Mucosa of rectum (tissue), 2 donors: ENCODE results near the gene UHRF2.

ENCODE experiments used
- H3K27ac ChIP-seq, 2 donors: one replicate each; pipeline ENCODE4 v1.7.0; 2013; ENCODE audit warnings: inconsistent platforms in 2 of 2, low read depth in 2 of 2, low read length in 2 of 2
- H3K27me3 ChIP-seq, 2 donors: one replicate each; pipeline ENCODE4 v1.7.0; 2013; ENCODE audit warnings: low read length in 2 of 2; ENCODE audit not compliant: control insufficient read depth in 2 of 2, insufficient read depth in 2 of 2
- H3K36me3 ChIP-seq, 2 donors: one replicate each; pipeline ENCODE4 v1.7.0; 2013; ENCODE audit warnings: low read length in 2 of 2; ENCODE audit not compliant: control insufficient read depth in 2 of 2, insufficient read depth in 2 of 2
- H3K4me1 ChIP-seq, 2 donors: one replicate each; pipeline ENCODE4 v1.7.0; 2013; ENCODE audit warnings: low read length in 2 of 2, mild to moderate bottlenecking in 1 of 2; ENCODE audit not compliant: control insufficient read depth in 2 of 2, insufficient read depth in 2 of 2
- H3K4me3 ChIP-seq, 2 donors: one replicate each; pipeline ENCODE4 v1.7.0; 2013; ENCODE audit warnings: low read length in 2 of 2
- H3K9ac ChIP-seq, 2 donors: one replicate each; pipeline ENCODE4 v1.7.0; 2013; ENCODE audit warnings: low read length in 2 of 2, low read depth in 1 of 2, mild to moderate bottlenecking in 1 of 2
- H3K9me3 ChIP-seq, 2 donors: one replicate each; pipeline ENCODE4 v1.7.0; 2013; ENCODE audit warnings: low read length in 2 of 2; ENCODE audit not compliant: control insufficient read depth in 2 of 2
- donor health status: healthy.
- donor health status: Normal muscosa, but diverticular disease.

Gene UHRF2

GRCh38 chr9:6479959-6480358 is 67.0 kb downstream of the UHRF2 start:
- Histone ChIP-seq H3K9ac (no peak overlapping the region), H3K4me3 (no peak overlapping the region), H3K27ac (no peak overlapping the region), H3K36me3 (peaks cover 17 to 23% of the 10 kb centered on the region in 2 donors), H3K27me3 (no peaks in the 10 kb centered on the region), H3K9me3 (no peaks in the 10 kb centered on the region), H3K4me1 (peaks cover 0 to 4% of the 10 kb centered on the region in 2 donors)

- no peaks in the 10 kb centered on the region for H3K27me3 ChIP-seq
- H3K9me3 ChIP-seq, result no peaks in the 10 kb centered on the region
- H3K9ac ChIP-seq, result no peak overlapping the region
- peaks cover 17 to 18% of the 10 kb centered on the region in 2 donors for H3K36me3 ChIP-seq
- H3K27ac ChIP-seq, result no peak overlapping the region
- peaks cover 0 to 4% of the 10 kb centered on the region in 2 donors for H3K4me1 ChIP-seq
- no peak overlapping the region for H3K4me3 ChIP-seq
These were observed 71.2 kb downstream of the UHRF2 start for GRCh38 chr9:6484210-6484609.

GRCh38 chr9:6488395-6488794 is 75.4 kb downstream of the UHRF2 start:
- H3K9ac ChIP-seq, result no peak overlapping the region
- H3K4me1 ChIP-seq, result no peaks in the 10 kb centered on the region
- H3K9me3 ChIP-seq, result no peaks in the 10 kb centered on the region
- peaks cover 5 to 12% of the 10 kb centered on the region in 2 donors for H3K36me3 ChIP-seq
- no peak overlapping the region for H3K4me3 ChIP-seq
- no peak overlapping the region for H3K27ac ChIP-seq
- H3K27me3 ChIP-seq, result no peaks in the 10 kb centered on the region

GRCh38 chr9:6489099-6489498 is 76.1 kb downstream of the UHRF2 start:
- H3K27ac ChIP-seq, result no peak overlapping the region
- peaks cover 5 to 12% of the 10 kb centered on the region in 2 donors for H3K36me3 ChIP-seq
- no peak overlapping the region for H3K4me3 ChIP-seq
- H3K27me3 ChIP-seq, result no peaks in the 10 kb centered on the region
- H3K9ac ChIP-seq, result no peak overlapping the region
- H3K4me1 ChIP-seq, result no peaks in the 10 kb centered on the region
- no peaks in the 10 kb centered on the region for H3K9me3 ChIP-seq

GRCh38 chr9:6490863-6491262 is 77.9 kb downstream of the UHRF2 start:
- H3K4me3 ChIP-seq, result no peak overlapping the region
- no peaks in the 10 kb centered on the region for H3K27me3 ChIP-seq
- H3K27ac ChIP-seq, result no peak overlapping the region
- H3K36me3 ChIP-seq, result peaks cover 7 to 9% of the 10 kb centered on the region in 2 donors
- no peaks in the 10 kb centered on the region for H3K4me1 ChIP-seq
- H3K9ac ChIP-seq, result no peak overlapping the region
- no peaks in the 10 kb centered on the region for H3K9me3 ChIP-seq

GRCh38 chr9:6495466-6495865 is 82.5 kb downstream of the UHRF2 start:
- Histone ChIP-seq H3K9ac (no peak overlapping the region), H3K27ac (no peak overlapping the region), H3K36me3 (peaks cover 26 to 31% of the 10 kb centered on the region in 2 donors), H3K4me1 (no peaks in the 10 kb centered on the region), H3K27me3 (no peaks in the 10 kb centered on the region), H3K9me3 (no peaks in the 10 kb centered on the region), H3K4me3 (no peak overlapping the region)

GRCh38 chr9:6498982-6499381 is 86.0 kb downstream of the UHRF2 start:
- Histone ChIP-seq H3K9me3 (no peaks in the 10 kb centered on the region), H3K4me1 (no peaks in the 10 kb centered on the region), H3K27me3 (no peaks in the 10 kb centered on the region), H3K9ac (no peak overlapping the region), H3K27ac (no peak overlapping the region), H3K4me3 (no peak overlapping the region), H3K36me3 (peaks cover 36 to 40% of the 10 kb centered on the region in 2 donors)

GRCh38 chr9:6501526-6502210 is 88.7 kb downstream of the UHRF2 start:
- Histone ChIP-seq H3K27me3 (no peaks in the 10 kb centered on the region), H3K4me3 (no peak overlapping the region), H3K9me3 (no peaks in the 10 kb centered on the region), H3K9ac (no peak overlapping the region), H3K36me3 (peaks cover 48 to 59% of the 10 kb centered on the region in 2 donors), H3K4me1 (no peaks in the 10 kb centered on the region), H3K27ac (no peak overlapping the region)

GRCh38 chr9:6502399-6502798 is 89.4 kb downstream of the UHRF2 start:
- Histone ChIP-seq H3K36me3 (peaks cover 42 to 53% of the 10 kb centered on the region in 2 donors), H3K4me1 (no peaks in the 10 kb centered on the region), H3K4me3 (no peak overlapping the region), H3K27ac (no peak overlapping the region), H3K9me3 (no peaks in the 10 kb centered on the region), H3K9ac (no peak overlapping the region), H3K27me3 (no peaks in the 10 kb centered on the region)

GRCh38 chr9:6506571-6506970 is 93.6 kb downstream of the UHRF2 start:
- H3K4me1 ChIP-seq, result no peaks in the 10 kb centered on the region
- peaks cover 21 to 36% of the 10 kb centered on the region in 2 donors for H3K36me3 ChIP-seq
- no peaks in the 10 kb centered on the region for H3K9me3 ChIP-seq
- H3K27me3 ChIP-seq, result no peaks in the 10 kb centered on the region
- H3K27ac ChIP-seq, result no peak overlapping the region
- no peak overlapping the region for H3K9ac ChIP-seq
- H3K4me3 ChIP-seq, result no peak overlapping the region
